ENCODE results near the gene SLMAP. TPM values are rescaled to one million over a fixed set of nuclear protein-coding genes. Genes with fewer than 3 reads are reported as not detected.
"Not testable (repeated sequence)": the region's sequence is repeated elsewhere in the genome, so short reads cannot be mapped to it uniquely, and the experiment has no call there.

Gene SLMAP
- polyA plus RNA-seq, 2 of the 4 experiments (the other 2 are of a cell fraction), result 15.2 to 33.1 TPM

DNA sequence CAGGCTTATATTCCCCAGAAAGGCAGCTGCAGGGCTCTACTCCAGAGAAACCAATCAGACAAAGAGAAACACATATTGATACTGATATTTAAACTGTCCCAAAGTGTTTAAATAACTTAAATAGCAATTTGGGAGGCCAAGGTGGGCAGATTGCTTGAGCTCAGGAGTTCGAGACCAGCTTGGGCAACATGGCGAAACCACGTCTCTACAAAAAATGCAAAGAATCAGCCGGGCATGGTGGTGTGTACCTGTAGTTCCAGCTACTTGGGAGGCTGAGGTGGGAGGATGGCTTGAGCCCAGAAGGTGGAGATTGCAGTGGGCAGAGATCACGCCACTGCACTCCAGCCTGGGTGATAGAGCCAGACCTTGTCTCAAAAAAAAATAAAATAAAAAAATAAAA is 128.3 kb downstream of the SLMAP start:
- not testable (repeated sequence) for DNase-seq (ENCODE audit: low read depth in 1 of 2, low spot score in 1 of 2); H3K4me1 ChIP-seq; FAIRE-seq; H3K27ac ChIP-seq; H3K9me3 ChIP-seq; ATAC-seq; H3K4me2 ChIP-seq; H3K4me3 ChIP-seq
- POLR2A ChIA-PET, result interaction anchor here (0.7 kb wide), 1 partner anchor 123 kb away, joined by 3 read pairs; no protein-coding TSS in a partner anchor
- 92% methylated on average over 5 of the region's 5 CpGs for WGBS (ENCODE audit: missing lambda C conversion rate)
- CTCF ChIA-PET, result interaction anchor here (0.7 to 0.9 kb wide), 3 partner anchors 10 to 506 kb away, joined by 3 to 4 read pairs (median 3); no protein-coding TSS in a partner anchor

DNA sequence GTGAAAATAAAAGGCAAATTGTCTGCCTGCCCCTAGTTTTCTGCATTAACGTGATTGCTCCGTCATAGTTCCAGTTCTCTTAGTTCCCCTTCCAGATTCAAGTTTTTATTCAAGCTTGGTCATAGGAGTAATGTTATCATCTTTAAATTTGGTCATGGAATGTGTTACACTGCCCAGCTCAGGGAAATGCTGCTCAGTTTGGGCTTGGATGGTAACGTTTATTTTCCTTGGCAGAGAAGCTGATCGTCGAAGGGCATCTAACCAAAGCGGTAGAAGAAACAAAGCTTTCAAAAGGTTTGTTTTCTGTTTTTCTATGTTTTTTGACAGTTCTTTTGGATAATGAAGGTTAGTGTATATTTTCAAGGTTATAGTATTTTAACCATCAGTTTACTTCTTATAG is 133.7 kb downstream of the SLMAP start:
- Histone ChIP-seq H3K4me1 (no peaks in the 10 kb centered on the region), H3K4me3 (no peak overlapping the region), H3K27ac (no peak overlapping the region), H3K4me2 (no peak overlapping the region), H3K9me3 (no peaks in the 10 kb centered on the region)
- FAIRE-seq (no peak), DNase-seq (ENCODE audit: low read depth in 1 of 2, low spot score in 1 of 2) (no peak), ATAC-seq (no peak)
- 93% methylated on average over 6 of the region's 6 CpGs for whole genome bisulfite sequencing (ENCODE audit: missing lambda C conversion rate)
- POLR2A ChIA-PET, result no interaction called here
- CTCF ChIA-PET, result interaction anchor here (1.1 kb wide), 1 partner anchor 21 kb away, joined by 3 read pairs; no protein-coding TSS in a partner anchor
- TF ChIP-seq ZSCAN20 (CRISPR knock-in tag; IDR thresholded peaks at IDR 0.05), result no peak

DNA sequence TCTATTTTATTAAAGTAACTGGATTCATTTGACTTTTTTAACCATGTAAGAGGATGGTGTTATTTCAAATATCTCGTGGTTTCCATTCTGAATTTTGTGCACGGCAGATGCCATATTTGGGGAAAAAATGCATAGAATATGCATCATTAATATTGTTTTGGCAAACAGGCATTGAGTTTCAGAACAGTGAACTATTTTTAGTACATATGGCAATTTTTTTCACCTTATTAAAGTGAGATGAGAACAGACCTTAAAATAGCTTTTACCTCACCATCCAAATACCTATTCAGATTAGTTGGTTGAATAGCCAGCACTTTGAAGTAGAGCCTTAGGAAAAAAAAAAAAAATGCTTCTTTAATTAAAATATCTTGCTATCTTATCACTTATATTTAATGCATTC is 134.8 kb downstream of the SLMAP start:
- CTCF ChIA-PET, result no interaction called here
- no peak for FAIRE-seq

DNA sequence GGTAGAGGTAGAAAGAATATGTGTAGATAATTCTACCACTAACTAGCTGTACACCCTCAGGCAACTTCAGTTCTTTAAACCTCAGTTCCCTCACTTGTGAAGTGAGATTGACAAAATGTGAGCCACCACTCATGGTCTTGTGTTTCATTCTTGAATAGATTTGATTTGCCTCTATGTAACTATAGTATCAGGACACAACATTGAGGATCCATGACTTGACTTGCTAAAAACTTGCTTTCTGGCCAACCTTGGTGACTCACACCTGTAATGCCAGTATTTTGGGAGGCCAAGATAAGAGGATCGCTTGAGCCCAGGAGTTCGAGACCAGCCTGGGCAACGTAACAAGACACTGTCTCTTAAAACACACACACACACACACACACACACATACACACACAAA is 136.3 kb downstream of the SLMAP start:
- ATAC-seq, result no peak
- POLR2A ChIA-PET, result no interaction called here
- WGBS (ENCODE audit: missing lambda C conversion rate), result 91% methylated on average over 3 of the region's 3 CpGs
- Histone ChIP-seq H3K9me3 (no peaks in the 10 kb centered on the region), H3K4me2 (no peak overlapping the region), H3K27ac (no peak overlapping the region), H3K4me3 (no peak overlapping the region), H3K4me1 (no peaks in the 10 kb centered on the region)
- CTCF ChIA-PET, result no interaction called here
- no peak for FAIRE-seq
- TF ChIP-seq NR3C1 (IDR thresholded peaks at IDR 0.05) (no peak), TP53 (CRISPR knock-in tag; IDR thresholded peaks at IDR 0.05) (no peak), FOXS1 (CRISPR knock-in tag; IDR thresholded peaks at IDR 0.05) (no peak), SMC3 (IDR thresholded peaks at IDR 0.05) (no peak), MYC (IDR thresholded peaks at IDR 0.05; ENCODE audit: borderline replicate concordance, low read length) (no peak), ESRRA (IDR thresholded peaks at IDR 0.05; ENCODE audit: borderline replicate concordance, low read length) (no peak), HDAC2 (IDR thresholded peaks at IDR 0.05) (no peak)
- DNase-seq (ENCODE audit: low read depth in 1 of 2, low spot score in 1 of 2), result no peak

More for the DNA sequence above, 134.8 kb downstream of the SLMAP start:
- no peaks in the 10 kb centered on the region for H3K4me1 ChIP-seq
- H3K27ac ChIP-seq, result no peak overlapping the region
- H3K4me3 ChIP-seq, result no peak overlapping the region
- no peak overlapping the region for H3K4me2 ChIP-seq
- POLR2A ChIA-PET, result no interaction called here
- 93% methylated on average over 2 of the region's 2 CpGs for WGBS (ENCODE audit: missing lambda C conversion rate)
- ATAC-seq, result no peak
- TF ChIP-seq HOXB5 (CRISPR knock-in tag; IDR thresholded peaks at IDR 0.05) (no peak), RFX5 (IDR thresholded peaks at IDR 0.05) (no peak), BHLHE40 (IDR thresholded peaks at IDR 0.05; ENCODE audit: low read depth, low read length) (no peak), RNF2 (IDR thresholded peaks at IDR 0.05; ENCODE audit: borderline replicate concordance, low read depth) (no peak), TFCP2L1 (CRISPR knock-in tag; IDR thresholded peaks at IDR 0.05) (no peak), PHF8 (IDR thresholded peaks at IDR 0.05; ENCODE audit: borderline replicate concordance, low read depth) (no peak), KDM1A (IDR thresholded peaks at IDR 0.05; ENCODE audit: low read depth) (no peak), KDM5A (IDR thresholded peaks at IDR 0.05) (no peak), NR3C1 (IDR thresholded peaks at IDR 0.05) (no peak), MYC (IDR thresholded peaks at IDR 0.05; ENCODE audit: borderline replicate concordance, low read length) (no peak), HOXA7 (CRISPR knock-in tag; IDR thresholded peaks at IDR 0.05) (no peak), ZSCAN20 (CRISPR knock-in tag; IDR thresholded peaks at IDR 0.05) (no peak), EHMT2 (IDR thresholded peaks at IDR 0.05; ENCODE audit: low read depth) (no peak)
- TF ChIP-seq, protein P1, sequence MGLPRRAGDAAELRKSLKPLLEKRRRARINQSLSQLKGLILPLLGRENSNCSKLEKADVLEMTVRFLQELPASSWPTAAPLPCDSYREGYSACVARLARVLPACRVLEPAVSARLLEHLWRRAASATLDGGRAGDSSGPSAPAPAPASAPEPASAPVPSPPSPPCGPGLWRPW (IDR thresholded peaks at IDR 0.05), result no peak
- TF ChIP-seq, protein P2, sequence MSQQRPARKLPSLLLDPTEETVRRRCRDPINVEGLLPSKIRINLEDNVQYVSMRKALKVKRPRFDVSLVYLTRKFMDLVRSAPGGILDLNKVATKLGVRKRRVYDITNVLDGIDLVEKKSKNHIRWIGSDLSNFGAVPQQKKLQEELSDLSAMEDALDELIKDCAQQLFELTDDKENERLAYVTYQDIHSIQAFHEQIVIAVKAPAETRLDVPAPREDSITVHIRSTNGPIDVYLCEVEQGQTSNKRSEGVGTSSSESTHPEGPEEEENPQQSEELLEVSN (IDR thresholded peaks at IDR 0.05; ENCODE audit: borderline replicate concordance, low read depth), result no peak
- TF ChIP-seq, protein P3, sequence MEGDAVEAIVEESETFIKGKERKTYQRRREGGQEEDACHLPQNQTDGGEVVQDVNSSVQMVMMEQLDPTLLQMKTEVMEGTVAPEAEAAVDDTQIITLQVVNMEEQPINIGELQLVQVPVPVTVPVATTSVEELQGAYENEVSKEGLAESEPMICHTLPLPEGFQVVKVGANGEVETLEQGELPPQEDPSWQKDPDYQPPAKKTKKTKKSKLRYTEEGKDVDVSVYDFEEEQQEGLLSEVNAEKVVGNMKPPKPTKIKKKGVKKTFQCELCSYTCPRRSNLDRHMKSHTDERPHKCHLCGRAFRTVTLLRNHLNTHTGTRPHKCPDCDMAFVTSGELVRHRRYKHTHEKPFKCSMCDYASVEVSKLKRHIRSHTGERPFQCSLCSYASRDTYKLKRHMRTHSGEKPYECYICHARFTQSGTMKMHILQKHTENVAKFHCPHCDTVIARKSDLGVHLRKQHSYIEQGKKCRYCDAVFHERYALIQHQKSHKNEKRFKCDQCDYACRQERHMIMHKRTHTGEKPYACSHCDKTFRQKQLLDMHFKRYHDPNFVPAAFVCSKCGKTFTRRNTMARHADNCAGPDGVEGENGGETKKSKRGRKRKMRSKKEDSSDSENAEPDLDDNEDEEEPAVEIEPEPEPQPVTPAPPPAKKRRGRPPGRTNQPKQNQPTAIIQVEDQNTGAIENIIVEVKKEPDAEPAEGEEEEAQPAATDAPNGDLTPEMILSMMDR (IDR thresholded peaks at IDR 0.05), result no peak
- TF ChIP-seq, protein P4, sequence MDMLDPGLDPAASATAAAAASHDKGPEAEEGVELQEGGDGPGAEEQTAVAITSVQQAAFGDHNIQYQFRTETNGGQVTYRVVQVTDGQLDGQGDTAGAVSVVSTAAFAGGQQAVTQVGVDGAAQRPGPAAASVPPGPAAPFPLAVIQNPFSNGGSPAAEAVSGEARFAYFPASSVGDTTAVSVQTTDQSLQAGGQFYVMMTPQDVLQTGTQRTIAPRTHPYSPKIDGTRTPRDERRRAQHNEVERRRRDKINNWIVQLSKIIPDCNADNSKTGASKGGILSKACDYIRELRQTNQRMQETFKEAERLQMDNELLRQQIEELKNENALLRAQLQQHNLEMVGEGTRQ (IDR thresholded peaks at IDR 0.05), result no peak
- DNase-seq (ENCODE audit: low read depth in 1 of 2, low spot score in 1 of 2), result no peak
- H3K9me3 ChIP-seq, result no peaks in the 10 kb centered on the region
